NK-92 (cell line): ENCODE measurements around the gene DHRS1.
A peak's percentile ranks its signal among the peaks of the same experiment; 100 is the strongest.

Source experiments
- DNase-seq: peaks from one replicate; lab custom pipeline; 2025; ENCODE audit not compliant: unreplicated experiment; lab: John Stamatoyannopoulos, UW

DHRS1 gene

DNA sequence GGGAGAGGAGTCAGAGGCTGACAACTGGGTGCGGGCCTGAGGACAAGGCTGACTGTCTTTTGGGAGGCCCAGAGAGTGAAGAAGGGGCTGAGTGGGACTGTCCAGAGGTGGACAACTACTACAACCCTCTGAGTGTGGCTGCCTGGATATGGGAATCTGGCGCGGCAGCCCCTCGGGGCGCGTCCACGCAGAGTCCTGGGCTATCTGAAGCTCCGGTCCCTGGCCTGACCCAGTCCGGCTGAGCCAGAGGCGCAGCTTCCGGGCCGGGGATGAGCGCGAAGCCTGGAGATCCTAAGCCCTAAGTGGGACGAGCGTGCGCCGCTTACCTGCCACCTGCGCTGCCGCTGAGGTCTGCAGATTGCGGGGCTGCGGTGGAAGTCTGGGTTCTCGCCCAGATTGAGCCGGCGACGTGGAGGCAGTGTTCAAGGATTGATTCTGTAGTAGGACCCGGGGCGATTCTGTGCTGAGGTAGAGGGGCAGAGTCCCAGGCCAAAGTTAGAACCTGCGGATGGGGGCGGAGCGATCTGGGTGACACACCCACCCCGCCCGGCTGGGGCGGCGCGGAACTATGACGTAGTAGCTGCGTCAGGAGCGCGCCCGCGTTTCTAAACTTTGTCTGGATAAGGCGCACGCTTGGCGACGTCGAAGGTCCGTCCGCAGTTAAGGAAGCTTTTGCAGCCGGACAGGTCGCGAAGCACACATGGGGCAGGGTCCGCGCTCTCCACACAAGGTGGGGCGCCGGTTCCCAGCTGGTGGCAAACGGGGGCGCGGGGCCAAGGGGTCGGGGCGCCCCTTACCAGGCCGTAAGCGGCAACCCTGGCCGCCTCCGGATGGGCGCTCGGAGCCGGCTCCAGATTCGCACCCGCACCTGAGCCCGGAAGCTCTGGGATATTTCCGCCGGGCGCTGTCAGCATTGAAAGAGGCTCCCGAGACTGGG is at the start of gene DHRS1, which contains the start of gene NOP9:
Gene DHRS1, minus strand, starts transcription at position 526 of the 937 bp plus-strand sequence. CDS start 674 bp downstream, outside the sequence.
Gene NOP9, plus strand, starts transcription at position 596 of the 937 bp plus-strand sequence. Its CDS starts 105 bp downstream, at position 701.
- DNase-seq = no peak

- no peak for DNase-seq
Observed at GRCh38 chr14:24348186-24348585, 48.6 kb upstream of the DHRS1 start.

DNA sequence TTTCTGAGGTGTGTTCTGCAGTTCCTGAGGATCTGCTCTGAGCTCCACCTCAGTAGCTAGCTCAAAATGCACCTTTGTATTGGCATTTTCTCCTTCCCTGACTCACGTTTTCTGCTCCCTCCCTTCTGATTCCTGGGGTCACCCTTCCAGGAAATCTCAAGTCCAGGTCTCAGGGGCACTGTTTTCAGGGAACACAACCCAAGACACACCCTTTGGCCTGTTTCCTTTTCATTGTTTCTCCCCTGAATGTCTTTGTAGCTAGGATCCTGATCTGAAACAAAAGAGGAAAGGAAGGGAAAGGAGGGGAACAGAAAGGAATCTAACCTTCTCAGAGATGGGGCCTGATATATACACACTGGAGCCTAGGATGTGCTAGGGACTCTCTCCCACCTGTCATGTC is 47.6 kb upstream of the DHRS1 start:
- DNase-seq = no peak

DNA sequence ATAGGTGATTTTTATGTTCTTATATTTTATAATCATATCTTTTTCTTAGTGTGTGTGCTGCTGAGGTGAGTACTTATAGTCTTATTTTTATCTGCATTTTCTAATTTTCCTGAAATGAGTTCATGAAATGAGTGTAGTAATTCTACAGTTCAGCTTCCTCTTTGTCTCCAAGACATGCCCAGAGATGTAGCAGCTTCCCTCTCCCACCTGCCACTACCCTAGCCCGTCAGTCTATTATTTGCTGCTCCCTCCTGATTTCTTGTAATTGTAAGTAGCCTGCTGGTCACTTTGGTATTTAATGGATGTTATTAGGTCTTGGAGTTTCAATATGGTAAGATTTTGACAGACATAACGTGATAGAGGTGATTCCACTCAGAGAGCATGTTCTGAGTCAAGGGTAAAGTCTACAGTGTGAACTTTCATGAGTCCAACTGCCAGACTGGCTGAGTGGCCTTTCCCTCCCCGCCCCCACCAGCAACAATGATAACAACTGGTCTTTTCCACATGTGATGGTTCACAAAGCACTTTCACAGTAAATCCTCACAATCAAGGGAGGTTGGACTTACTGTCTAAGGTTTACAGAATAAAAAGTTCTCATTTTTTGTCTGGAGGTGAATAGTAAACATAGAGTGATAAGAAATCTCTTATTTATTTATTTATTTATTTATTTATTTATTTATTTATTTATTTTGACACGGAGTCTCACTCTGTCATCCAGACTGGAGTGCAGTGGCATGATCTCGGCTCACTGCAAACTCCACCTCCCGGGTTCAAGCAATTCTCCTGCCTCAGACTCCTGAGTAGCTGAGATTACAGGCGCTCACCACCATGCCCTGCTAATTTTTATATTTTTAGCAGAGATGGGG is 44.4 kb upstream of the DHRS1 start:
- DNase-seq = no peak

DNA sequence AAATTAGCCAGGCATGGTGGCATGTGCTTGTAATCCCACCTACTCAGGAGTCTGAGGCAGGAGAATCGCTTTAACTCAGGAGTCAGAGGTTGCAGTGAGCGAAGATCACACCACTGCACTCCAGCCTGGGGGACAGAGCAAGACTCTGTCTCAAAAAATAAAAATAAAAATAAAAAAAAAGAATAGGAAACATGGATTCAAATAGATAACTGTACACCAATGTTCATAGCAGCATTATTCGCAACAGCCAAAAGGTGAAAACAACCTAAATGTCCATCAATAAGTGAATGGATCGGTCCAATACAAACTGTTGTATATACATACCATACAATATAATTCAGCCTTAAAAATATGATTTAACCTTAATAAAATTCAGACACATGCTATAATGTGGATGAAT is 43.3 kb upstream of the DHRS1 start:
- no peak for DNase-seq

DNA sequence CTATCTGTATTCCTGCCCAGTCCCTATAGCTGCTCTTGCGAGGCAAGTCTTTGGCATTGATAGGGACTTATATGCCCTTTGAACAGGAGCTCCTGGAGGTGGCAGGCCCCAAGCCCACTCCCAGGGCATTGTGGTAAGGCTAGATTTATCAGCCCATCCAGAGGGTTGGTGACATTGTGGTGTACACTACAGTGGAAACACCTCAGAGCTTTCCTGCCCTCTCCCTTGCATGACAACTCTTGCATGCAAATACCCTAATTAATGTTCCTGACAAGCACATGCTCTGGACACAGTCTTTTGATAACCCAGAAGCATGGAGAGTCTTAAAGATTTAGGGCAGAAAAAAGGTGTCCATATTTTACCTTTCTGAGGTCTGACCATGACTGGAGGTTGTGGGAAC is 41.0 kb upstream of the DHRS1 start:
- no peak for DNase-seq

- DNase-seq = no peak
Observed at GRCh38 chr14:24339284-24340151, 39.9 kb upstream of the DHRS1 start, which contains the start of gene RIPK3. Gene RIPK3 (minus strand): TSS chr14:24339991. CDS start chr14:24339826, 165 bp downstream.

GRCh38 chr14:24338843-24339242 is 39.3 kb upstream of the DHRS1 start:
- DNase-seq = no peak

DNA sequence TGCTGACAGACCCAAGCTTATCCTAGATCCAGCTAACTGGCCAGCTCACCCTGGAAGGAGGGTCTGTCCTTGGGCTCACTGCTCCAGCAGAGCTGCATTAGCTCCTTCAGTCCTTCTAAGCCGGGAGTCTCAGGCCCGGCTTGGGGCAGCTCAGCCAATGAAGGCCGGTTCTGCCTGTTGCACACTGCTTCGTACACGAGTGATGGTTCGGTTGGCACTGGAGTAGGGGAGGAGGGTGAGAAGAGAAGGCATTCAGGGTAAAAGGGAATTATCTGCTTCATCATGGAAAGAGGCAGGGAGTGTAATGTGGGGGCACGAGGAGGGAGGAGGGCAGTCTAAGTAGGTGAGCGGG is 38.2 kb upstream of the DHRS1 start:
- DNase-seq = no peak

DNA sequence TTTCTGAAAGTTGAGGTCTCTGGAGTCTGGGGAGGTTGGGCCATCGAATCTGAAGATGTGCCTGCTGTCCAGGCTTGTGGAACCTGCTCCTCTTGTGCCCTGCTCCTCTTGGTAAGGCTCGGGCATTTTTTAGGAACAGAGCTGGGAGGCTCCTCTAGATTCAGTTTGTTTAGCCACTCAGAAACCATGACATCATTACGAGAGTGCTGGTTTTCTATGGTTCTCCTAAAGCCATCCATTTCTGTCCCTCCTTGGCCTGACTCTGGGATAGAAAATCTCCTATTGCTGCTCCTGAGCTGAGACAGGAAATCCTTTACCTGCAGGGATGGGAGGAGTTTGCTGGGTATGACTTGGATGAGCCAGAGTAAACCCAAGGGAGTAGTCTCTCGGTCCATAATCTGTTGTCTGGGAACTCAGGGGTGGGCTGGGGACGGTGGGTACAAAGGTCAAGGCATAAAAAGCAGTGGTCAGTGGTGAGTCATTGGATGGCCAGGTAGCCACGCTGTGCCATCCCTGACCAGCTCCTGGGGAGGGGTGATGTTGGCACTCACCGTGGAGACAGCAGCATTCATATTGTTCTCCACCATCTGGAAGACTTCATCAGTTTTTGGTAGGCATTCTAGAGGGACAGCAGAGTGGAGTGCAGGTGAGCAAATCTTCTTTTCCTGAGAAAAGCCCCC is 37.7 kb upstream of the DHRS1 start:
- no peak for DNase-seq

- DNase-seq = no peak
Observed at GRCh38 chr14:24335461-24336171, 36.0 kb upstream of the DHRS1 start.

- DNase-seq = no peak
Observed at GRCh38 chr14:24334431-24335291, 35.1 kb upstream of the DHRS1 start, which contains the start of gene ADCY4. Gene ADCY4 (minus strand): TSS chr14:24335071. CDS start chr14:24334652, 419 bp downstream.

GRCh38 chr14:24332268-24332993 is 32.9 kb upstream of the DHRS1 start:
- peak; percentile 35 for DNase-seq

DNA sequence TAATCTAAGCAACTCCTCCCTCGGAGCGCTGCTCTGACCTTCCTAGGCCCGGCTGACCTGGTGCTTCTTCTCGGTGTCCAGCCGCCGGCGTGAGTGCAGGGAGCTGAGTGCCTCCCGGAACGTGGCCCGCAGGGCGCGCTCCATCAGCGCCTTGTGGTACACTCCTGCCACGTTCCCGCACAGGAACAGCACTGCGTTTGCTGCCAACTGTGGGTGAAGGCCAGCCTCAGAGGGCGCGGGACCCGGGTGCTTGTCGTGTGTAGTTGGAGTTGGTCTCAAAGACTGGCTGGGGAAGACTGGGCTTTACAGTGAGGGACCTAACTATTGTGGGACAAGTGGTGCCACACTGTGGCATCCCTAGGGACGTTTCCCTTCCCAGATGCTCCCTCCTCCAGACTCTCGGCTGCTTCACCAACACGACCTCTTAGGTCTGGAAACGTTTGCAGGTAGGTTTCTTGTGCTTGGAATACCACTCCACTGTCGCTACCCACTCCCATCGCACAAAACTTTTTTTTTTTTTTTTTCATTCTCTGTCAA is 32.2 kb upstream of the DHRS1 start:
- no peak for DNase-seq

GRCh38 chr14:24330973-24331674 is 31.5 kb upstream of the DHRS1 start:
- DNase-seq = no peak

- DNase-seq = no peak
Observed at GRCh38 chr14:24329736-24330135, 30.2 kb upstream of the DHRS1 start.
